ENCODE data around the gene PLA2G2C.

DNA sequence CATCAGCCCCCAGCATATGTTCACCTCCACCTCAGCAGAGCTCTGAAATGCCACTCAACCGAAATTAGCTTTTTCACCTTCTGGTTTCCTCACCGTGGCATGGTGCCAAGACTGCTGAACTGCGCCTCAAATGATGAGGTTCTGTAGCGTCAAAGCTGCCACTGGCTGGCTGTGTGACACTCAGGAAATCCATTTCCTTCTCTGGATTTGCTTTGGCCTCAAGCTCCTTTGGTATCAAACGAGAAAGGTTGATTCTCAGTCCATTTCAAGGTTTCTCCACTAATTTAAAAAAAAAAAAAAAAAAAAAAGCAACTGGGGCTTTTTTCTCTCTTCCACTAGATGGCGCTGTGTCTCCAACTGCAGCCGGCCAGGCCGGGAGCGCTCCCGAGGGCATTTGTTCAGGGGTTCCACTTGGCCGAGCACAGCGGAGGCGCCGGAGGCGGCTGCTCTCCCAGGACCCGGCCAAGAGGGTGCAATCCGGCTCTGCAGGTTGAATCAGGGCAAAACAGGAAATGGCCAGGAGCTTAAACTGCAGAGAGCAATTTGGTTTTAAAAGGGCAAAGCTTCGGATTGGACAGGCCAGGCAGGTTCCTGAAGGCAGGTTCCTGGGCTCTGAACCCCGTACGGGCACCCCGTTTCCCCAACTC, 26.5 kb upstream of the PLA2G2C start:
- TF ChIP-seq CTCF (conservative IDR thresholded peaks at IDR 0.05) (peak; percentile 81), ZFX (IDR thresholded peaks at IDR 0.05) (no peak)
